Astrocyte (in vitro differentiated cells and primary cell): ENCODE measurements around the gene KISS1R.

Experiments
- EZH2 ChIP-seq: IDR thresholded peaks from 2 replicates; pipeline ENCODE4 v1.6.1; 2012; ENCODE audit warnings: mild to moderate bottlenecking, low read length, inconsistent platforms; ENCODE audit not compliant: insufficient read depth
- TF ChIP-seq, protein P1 (sequence below): IDR thresholded peaks from 2 replicates; pipeline ENCODE4 v1.5.1; 2011; ENCODE audit warnings: low read depth, mild to moderate bottlenecking, inconsistent platforms, low read length, moderate library complexity; ENCODE audit not compliant: insufficient read depth

DNA sequence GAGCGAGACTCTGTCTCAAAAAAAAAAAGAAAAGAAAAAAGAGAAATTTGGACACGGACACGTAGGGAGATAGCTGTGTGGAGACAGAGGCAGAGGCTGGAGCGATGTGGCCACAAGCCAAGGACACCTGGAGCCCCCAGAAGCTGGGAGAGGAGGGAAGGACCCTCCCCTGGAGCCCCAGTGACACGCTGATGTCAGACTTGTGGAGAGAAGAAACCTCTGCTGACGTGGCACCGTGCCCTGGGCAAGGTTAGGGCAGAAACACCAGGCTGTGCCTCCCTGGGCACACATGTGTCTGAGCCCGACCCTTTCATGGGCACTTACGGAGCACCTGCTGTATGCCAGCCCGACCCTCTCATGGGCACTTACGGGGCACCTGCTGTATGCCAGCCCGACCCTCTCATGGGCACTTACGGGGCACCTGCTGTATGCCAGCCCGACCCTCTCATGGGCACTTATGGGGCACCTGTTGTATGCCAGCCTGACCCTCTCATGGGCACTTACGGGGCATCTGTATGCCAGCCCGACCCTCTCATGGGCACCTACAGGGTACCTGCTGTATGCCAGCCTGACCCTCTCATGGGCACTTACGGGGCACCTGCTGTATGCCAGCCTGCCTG, 26.5 kb downstream of the KISS1R start:
- TF ChIP-seq, protein P1, sequence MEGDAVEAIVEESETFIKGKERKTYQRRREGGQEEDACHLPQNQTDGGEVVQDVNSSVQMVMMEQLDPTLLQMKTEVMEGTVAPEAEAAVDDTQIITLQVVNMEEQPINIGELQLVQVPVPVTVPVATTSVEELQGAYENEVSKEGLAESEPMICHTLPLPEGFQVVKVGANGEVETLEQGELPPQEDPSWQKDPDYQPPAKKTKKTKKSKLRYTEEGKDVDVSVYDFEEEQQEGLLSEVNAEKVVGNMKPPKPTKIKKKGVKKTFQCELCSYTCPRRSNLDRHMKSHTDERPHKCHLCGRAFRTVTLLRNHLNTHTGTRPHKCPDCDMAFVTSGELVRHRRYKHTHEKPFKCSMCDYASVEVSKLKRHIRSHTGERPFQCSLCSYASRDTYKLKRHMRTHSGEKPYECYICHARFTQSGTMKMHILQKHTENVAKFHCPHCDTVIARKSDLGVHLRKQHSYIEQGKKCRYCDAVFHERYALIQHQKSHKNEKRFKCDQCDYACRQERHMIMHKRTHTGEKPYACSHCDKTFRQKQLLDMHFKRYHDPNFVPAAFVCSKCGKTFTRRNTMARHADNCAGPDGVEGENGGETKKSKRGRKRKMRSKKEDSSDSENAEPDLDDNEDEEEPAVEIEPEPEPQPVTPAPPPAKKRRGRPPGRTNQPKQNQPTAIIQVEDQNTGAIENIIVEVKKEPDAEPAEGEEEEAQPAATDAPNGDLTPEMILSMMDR, result no peak
- TF ChIP-seq EZH2, result no peak
